Bronchial epithelial cell (primary cell): ENCODE measurements around the gene DSCAM. TPM values are rescaled to one million over a fixed set of nuclear protein-coding genes. Genes with fewer than 3 reads are reported as not detected.
A peak's percentile ranks its signal among the peaks of the same experiment; 100 is the strongest.

Experiments used
- DNase-seq: peaks from one replicate; pipeline ENCODE4 v3.0.0-alpha.2; 2010; ENCODE audit warnings: low read depth
- FAIRE-seq: peaks from 2 replicates; lab custom pipeline; 2011; peaks lifted over from hg19 to GRCh38; lab: Jason Lieb, UNC
- H3K27me3 ChIP-seq: 2 replicates; pipeline ENCODE4 v1.5.1; 2011; ENCODE audit warnings: low read length; ENCODE audit not compliant: control insufficient read depth, insufficient read depth
- H3K36me3 ChIP-seq: 2 replicates; pipeline ENCODE4 v1.5.1; 2011; ENCODE audit warnings: low read length; ENCODE audit not compliant: control insufficient read depth, insufficient read depth
- H3K4me3 ChIP-seq: 2 replicates; pipeline ENCODE4 v1.5.1; 2011; ENCODE audit warnings: mild to moderate bottlenecking, low read depth, low read length, control low read depth
- CTCF ChIP-seq: IDR thresholded peaks from 2 replicates; pipeline ENCODE4 v1.5.1; 2011; ENCODE audit warnings: mild to moderate bottlenecking, moderate library complexity, low read length, control low read depth, inconsistent platforms; ENCODE audit not compliant: insufficient read depth, severe bottlenecking
- total RNA-seq: library from RNA; depleted of rRNA; stranded (reverse); fragments of >200 nt; gene quantifications from 2 replicates; pipeline ENCODE4 v1.2.1, GENCODE V29; 2014

Gene DSCAM
- total RNA-seq, 1 donor from 2014 or later = 0.53 TPM

DNA sequence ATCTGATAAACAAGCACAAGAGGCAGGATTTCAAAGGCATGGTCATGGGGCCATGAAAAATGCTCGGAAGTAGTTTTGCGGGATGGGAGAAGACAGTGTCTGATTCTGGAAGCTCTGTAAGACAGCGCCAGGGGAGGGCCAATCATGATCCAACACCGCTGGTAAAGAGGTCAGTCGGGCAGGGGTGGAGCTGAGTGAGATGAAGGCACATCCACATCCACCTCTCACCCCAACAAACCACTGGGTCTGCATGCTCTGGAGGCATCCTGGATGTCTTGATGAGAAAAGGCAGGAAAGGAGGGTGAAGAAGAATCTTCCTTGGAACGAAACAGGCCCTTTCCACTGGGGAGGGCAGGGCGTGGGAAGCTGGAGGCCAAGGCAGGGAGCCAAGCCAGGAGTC is 691.4 kb downstream of the DSCAM start:
- DNase-seq = no peak
- Histone ChIP-seq H3K36me3 (no peaks in the 10 kb centered on the region), H3K27me3 (no peaks in the 10 kb centered on the region), H3K4me3 (no peak overlapping the region)
- FAIRE-seq = no peak
- no peak for TF ChIP-seq CTCF

DNA sequence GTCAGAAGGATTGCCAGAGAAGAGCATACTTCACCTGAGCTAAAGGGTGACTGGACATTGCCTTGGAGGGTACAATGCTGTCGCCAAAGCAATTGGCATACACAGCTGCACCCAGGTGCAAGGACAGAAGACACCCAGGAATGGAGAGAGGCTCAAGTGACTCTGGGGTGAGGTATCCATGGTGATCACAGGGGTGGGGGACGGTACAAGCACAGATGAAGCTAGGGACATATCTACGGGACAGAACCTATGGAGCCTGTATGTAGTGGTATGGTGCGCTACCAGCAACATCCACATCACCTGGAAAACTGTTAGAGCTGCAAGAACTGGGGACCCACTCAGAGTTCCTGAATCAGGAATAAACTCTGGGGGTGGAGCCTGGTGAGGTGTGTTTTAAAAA is 693.6 kb downstream of the DSCAM start:
- Histone ChIP-seq H3K36me3 (no peaks in the 10 kb centered on the region), H3K27me3 (no peaks in the 10 kb centered on the region), H3K4me3 (no peak overlapping the region)
- no peak for FAIRE-seq
- DNase-seq = no peak
- TF ChIP-seq CTCF = no peak

GRCh38 chr21:40152476-40152875 is 694.5 kb downstream of the DSCAM start:
- FAIRE-seq (no peak), DNase-seq (no peak)
- Histone ChIP-seq H3K27me3 (no peaks in the 10 kb centered on the region), H3K36me3 (no peaks in the 10 kb centered on the region), H3K4me3 (no peak overlapping the region)
- no peak for TF ChIP-seq CTCF

DNA sequence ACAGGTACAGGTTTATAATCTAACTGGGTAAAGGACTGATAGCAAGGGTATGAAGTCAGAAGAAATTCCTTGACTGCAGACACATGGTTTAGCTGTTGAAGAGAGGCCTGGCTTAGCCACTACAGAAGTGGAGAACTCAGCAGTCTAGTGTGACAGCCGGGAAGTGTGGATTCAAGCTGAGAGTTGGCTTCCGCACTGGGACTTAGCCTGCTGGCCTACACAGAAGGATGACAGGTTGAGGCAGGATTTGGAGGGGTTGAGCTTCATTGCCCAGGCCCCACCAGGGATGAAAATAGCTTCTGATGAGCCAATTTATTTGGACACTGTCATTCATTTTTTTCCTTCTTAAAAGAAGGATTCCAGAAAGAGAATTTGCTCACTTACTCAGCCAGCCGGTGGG is 695.3 kb downstream of the DSCAM start:
- TF ChIP-seq CTCF = no peak
- Histone ChIP-seq H3K36me3 (no peaks in the 10 kb centered on the region), H3K27me3 (no peaks in the 10 kb centered on the region), H3K4me3 (no peak overlapping the region)
- DNase-seq (no peak), FAIRE-seq (no peak)

DNA sequence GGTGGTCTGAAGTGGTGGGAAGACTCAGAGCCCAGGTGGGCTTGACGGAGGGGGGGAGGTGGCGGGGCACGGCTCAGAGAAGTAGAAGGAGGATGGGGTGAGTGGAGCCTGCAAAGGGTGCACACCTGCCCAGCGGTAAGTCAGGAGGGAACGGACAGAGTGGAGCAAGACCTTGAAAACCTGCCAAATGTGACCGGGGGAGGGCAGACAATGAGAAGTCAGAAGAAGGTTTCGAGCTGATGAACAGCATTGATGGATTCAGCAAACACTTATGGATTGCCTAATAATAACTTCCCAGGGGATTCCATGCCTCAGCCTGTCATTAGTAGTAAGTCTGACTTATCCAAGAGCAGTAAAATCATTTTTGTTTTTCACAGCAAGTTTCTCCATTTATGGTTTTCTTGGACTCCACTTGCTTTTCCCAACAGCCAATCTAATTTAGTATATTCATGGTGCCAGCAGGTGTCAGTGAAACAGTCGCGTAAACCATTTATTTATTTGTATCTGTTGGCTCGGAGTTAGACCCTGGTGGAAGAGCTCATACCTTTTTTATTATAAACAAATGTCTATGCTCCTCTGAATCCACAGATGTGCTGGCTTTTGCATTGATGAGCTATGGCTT is 700.6 kb downstream of the DSCAM start:
- no peaks in the 10 kb centered on the region for H3K36me3 ChIP-seq
- no peak overlapping the region for H3K4me3 ChIP-seq
- TF ChIP-seq CTCF = no peak
- no peaks in the 10 kb centered on the region for H3K27me3 ChIP-seq
- FAIRE-seq = no peak
- peak; percentile 22 for DNase-seq
